GM19351 (cell line): ENCODE results near the gene TDRD9.

Experiments used
- ATAC-seq: cut with Tn5 transposase; IDR thresholded peaks from one replicate; pipeline ENCODE4 v1.9.1; 2021; ENCODE audit warnings: mild to moderate bottlenecking, moderate library complexity; ENCODE audit not compliant: unreplicated experiment

Gene TDRD9

GRCh38 chr14:103891667-103892215 lies 36.5 kb upstream of the TDRD9 start:
- no peak for ATAC-seq

- no peak for ATAC-seq
Measured at GRCh38 chr14:103892247-103892646, 36.0 kb upstream of the TDRD9 start.

DNA sequence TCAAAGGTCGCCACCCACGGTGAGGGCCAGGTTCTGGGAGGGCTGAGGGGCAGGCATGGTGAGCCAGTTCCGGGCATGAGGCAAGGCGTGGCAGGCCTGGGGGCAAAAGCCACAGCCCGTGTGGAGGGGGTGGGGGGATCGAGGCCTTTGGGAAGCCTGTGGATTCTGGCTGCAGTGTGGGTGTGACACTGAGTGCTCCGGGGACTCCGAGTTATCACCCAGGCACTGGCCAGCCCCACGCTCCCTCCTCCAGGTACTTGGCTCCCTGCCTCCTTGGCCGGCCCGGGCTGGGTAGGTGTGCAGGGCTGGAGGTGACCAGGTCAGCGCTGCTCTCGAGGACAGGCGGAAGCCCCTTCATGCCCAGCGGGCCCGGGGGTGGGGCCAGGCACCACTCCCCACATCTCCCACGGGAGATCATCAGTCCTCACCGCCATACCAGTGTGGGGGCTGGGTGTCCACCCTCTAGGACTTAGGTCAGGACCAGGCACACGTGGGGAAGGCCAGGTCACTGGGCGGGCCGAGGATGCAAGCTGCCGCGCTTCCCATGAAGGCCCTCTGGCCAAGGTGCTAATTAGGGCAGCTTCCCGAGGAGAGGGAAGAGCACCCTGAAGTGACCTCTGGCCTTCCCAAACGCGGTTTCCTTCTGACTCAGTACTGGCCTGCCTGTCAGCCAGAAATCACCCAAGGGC lies 34.1 kb upstream of the TDRD9 start:
- ATAC-seq: no peak

DNA sequence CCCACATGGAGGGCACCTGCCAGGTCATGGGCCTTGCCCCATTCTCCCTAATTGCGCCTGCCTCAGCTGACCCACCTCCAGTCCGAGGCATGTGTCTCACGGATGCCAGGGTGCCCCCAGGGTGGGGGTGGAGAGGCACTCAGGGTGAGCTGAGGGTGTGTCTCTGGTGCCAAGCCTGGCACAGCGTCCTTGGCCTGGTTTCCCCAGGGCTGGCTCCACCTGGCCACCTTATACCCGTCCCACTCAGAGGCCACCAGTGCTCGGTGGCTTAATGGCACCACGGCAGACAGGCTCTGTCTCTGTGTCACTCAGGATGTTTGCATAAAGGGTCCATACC lies 33.6 kb upstream of the TDRD9 start:
- ATAC-seq: no peak

DNA sequence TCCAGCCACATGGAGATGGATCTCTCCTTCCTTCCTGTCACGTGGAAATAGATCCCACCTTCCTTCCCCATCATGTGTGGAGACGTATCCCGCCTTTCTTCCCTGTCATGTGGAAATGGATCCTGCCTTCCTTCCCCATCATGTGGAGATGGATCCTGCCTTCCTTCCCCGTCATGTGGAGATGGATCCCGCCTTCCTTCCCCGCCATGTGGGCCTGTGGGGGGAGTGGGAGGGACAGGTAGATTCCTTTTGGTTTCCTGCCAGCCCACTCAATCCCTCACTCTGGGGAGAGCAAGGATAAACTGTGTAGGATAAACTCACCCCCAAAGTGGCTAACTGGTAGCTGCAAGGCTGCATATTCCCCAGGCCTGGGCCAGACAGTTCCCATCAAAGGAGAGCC lies 31.7 kb upstream of the TDRD9 start:
- no peak for ATAC-seq

DNA sequence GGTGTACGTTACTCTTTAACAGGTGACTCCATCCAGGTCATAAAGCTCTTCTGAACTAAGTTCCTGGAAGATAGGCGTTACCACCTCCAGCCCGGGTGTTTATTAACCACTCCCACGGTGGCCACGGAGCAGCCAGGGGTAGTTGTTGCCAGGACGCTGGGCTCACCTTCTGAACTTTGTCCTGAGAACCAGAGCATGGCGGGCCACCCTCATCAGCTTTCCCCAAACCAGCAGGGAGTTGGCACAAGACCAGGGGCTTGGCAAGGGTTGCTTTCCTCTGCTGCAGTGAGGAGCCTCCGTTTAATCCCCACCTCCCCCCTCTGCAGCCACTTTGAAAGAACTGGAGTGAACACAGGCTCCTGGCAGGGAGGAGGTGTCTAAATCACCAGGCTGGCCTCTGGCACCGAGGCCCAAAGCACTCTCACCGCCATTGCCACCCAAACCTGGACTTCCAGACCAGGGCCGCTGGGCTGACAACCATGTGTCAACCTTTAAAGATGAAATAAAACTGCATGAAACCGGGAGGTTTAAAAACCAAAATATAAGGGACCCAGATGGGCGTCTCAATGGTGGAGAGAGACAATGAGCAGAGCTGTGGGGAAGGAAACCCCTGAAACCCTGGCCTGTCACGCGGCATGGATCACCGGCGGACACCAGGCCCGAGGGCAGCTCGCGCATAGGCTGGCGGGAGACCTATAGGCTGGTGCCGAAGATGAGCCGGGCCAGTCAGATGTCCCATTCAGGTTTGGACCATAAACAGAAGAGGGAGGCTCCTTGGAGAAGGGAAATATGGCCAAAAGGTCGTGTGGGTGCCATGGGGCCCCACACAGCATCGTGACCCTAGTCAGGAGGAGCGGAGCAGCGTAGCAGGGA lies 30.9 kb upstream of the TDRD9 start:
- ATAC-seq: no peak

GRCh38 chr14:103898204-103898603 lies 30.1 kb upstream of the TDRD9 start:
- ATAC-seq: no peak

- ATAC-seq: no peak
Measured at GRCh38 chr14:103898711-103899110, 29.5 kb upstream of the TDRD9 start.

GRCh38 chr14:103899316-103899715 lies 28.9 kb upstream of the TDRD9 start:
- no peak for ATAC-seq

GRCh38 chr14:103899833-103900232 lies 28.4 kb upstream of the TDRD9 start:
- ATAC-seq: no peak

GRCh38 chr14:103904493-103905107 lies 23.7 kb upstream of the TDRD9 start:
- ATAC-seq: no peak

- ATAC-seq: no peak
Measured at GRCh38 chr14:103905842-103906456, 22.3 kb upstream of the TDRD9 start.

DNA sequence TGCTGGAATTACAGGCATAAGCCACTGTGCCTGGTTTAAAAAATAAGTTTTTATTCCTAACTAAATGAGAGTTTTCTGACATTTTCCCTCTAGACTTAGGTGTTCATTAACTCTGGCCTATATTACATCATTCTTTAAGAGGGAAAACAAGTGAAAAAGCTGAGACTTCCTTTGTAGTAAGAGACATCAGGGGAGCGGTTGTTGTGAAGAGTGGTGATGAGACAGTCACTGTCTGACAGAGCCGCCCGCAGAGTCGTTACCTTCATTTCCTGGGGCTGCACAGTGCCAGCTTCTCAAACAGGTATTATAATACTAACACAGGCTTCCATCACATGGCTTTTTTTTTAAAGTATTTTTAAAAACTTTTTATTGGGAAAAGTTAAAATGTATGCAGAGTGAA lies 19.7 kb upstream of the TDRD9 start:
- ATAC-seq: no peak

GRCh38 chr14:103909531-103910261 lies 18.6 kb upstream of the TDRD9 start:
- no peak for ATAC-seq

DNA sequence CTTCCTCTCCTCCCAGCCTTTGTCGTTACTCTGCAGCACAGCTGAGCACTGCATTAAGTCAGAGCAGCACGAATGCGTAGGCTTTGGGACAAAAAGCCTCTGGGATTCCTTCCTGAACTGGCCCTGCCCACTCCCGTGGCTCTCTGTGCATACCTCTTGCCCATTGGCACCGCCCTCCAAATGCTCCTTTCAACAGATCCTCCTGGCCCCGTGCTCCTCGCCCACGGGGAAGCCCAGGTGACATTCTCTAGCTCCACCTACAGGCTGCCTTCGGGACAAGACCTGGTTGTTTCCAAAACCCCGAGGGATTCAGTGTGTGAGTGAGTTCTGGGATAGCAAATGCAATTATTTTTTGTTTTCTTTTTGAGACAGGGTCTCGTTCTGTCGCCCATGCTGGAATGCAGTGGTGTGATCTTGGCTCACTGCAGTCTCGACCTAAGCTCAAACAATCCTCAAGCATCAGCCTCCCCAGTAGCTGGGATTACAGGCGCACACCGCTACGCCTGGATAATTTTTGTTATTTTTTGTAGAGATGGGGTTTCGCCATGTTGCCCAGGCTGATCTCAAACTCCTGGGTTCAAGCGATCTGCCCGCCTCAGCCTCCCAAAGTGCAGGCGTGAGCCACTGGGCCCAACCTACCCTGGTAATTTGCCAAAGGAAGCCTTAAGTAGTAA lies 17.9 kb upstream of the TDRD9 start:
- peak; percentile 68 for ATAC-seq

GRCh38 chr14:103910984-103911383 lies 17.3 kb upstream of the TDRD9 start:
- no peak for ATAC-seq

GRCh38 chr14:103915616-103916015 lies 12.6 kb upstream of the TDRD9 start:
- ATAC-seq: no peak

- ATAC-seq: no peak
Measured at GRCh38 chr14:103916636-103917262, 11.5 kb upstream of the TDRD9 start.

- peak; percentile 95 for ATAC-seq
Measured at GRCh38 chr14:103920981-103921854, 7.0 kb upstream of the TDRD9 start.
